B cell (primary cell): Measurements from ENCODE around the gene RPP40.

Experiments
- EZH2 ChIP-seq: IDR thresholded peaks from 2 replicates; pipeline ENCODE4 v1.6.1; 2012; ENCODE audit warnings: borderline replicate concordance, low read depth, mild to moderate bottlenecking, moderate library complexity, low read length; ENCODE audit not compliant: insufficient read depth, poor library complexity, severe bottlenecking
- TF ChIP-seq, protein P1 (sequence below): fragments of 200-600 bp; IDR thresholded peaks from one replicate; pipeline ENCODE4 v1.8.0; 2022; ENCODE audit warnings: antibody characterized with exemption, mild to moderate bottlenecking

DNA sequence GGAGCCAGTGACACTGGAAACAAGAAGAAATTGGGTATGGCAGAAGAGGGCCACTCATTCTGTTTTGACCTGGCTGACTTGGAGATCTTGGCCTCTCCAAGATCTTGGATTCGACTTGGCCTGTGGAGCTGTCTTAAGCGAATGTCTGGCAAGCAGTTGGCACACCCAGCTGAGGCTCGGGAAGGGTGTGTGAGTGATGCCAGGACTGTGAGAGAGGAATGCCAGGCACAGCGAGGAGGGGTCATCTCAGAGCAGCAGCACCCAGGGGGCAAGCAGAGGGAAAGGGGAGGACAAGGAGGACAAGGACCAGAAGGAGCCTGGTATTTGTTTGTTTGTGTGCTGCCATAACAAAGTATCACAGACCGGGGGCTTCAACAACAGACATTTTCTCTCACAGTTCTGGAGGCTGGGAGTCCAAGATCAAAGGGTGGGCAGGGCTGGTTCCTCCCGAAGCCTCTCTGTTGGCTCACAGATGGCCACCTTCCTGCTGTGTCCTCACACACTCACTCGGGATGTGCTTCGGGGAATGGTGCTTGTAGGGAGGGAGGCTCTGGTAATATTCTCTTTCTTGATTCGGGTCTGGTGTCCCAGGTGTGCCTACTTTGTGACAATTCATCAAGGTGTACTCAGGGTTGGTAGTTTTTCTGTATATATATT is 33.0 kb downstream of the RPP40 start:
- TF ChIP-seq, protein P1, sequence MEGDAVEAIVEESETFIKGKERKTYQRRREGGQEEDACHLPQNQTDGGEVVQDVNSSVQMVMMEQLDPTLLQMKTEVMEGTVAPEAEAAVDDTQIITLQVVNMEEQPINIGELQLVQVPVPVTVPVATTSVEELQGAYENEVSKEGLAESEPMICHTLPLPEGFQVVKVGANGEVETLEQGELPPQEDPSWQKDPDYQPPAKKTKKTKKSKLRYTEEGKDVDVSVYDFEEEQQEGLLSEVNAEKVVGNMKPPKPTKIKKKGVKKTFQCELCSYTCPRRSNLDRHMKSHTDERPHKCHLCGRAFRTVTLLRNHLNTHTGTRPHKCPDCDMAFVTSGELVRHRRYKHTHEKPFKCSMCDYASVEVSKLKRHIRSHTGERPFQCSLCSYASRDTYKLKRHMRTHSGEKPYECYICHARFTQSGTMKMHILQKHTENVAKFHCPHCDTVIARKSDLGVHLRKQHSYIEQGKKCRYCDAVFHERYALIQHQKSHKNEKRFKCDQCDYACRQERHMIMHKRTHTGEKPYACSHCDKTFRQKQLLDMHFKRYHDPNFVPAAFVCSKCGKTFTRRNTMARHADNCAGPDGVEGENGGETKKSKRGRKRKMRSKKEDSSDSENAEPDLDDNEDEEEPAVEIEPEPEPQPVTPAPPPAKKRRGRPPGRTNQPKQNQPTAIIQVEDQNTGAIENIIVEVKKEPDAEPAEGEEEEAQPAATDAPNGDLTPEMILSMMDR = no peak
- no peak for TF ChIP-seq EZH2
